G401.6 (cell line): ENCODE results near the gene ALDH1L2.
"Not testable (repeated sequence)": the region's sequence is repeated elsewhere in the genome, so short reads cannot be mapped to it uniquely, and the experiment has no call there.

Experiments used
- FAIRE-seq: peaks from 2 replicates; lab custom pipeline; 2012; peaks lifted over from hg19 to GRCh38; lab: Jason Lieb, UNC

Gene ALDH1L2

GRCh38 chr12:105030820-105031807 lies 53.1 kb downstream of the ALDH1L2 start:
- peak; percentile 81 for FAIRE-seq

GRCh38 chr12:105026411-105026810 lies 57.8 kb downstream of the ALDH1L2 start:
- no peak for FAIRE-seq

- FAIRE-seq: no peak
Observed at GRCh38 chr12:105025890-105026289, 58.4 kb downstream of the ALDH1L2 start.

- no peak for FAIRE-seq
Observed at GRCh38 chr12:105024928-105025327, 59.3 kb downstream of the ALDH1L2 start.

GRCh38 chr12:105020241-105020962 lies 63.9 kb downstream of the ALDH1L2 start:
- FAIRE-seq: no peak

GRCh38 chr12:105018776-105019175 lies 65.5 kb downstream of the ALDH1L2 start:
- FAIRE-seq: no peak

- FAIRE-seq: no peak
Observed at GRCh38 chr12:105018012-105018411, 66.2 kb downstream of the ALDH1L2 start.

- no peak for FAIRE-seq
Observed at GRCh38 chr12:105015543-105015942, 68.7 kb downstream of the ALDH1L2 start.

GRCh38 chr12:105014603-105015002 lies 69.7 kb downstream of the ALDH1L2 start:
- no peak for FAIRE-seq

GRCh38 chr12:105013892-105014291 lies 70.4 kb downstream of the ALDH1L2 start:
- FAIRE-seq: no peak

- no peak for FAIRE-seq
Observed at GRCh38 chr12:105001476-105001875, 82.8 kb downstream of the ALDH1L2 start.

GRCh38 chr12:104999347-104999685 lies 84.9 kb downstream of the ALDH1L2 start:
- no peak for FAIRE-seq

- FAIRE-seq: no peak
Observed at GRCh38 chr12:104998423-104999346, 85.6 kb downstream of the ALDH1L2 start.

GRCh38 chr12:104997541-104997940 lies 86.7 kb downstream of the ALDH1L2 start:
- FAIRE-seq: no peak

- no peak for FAIRE-seq
Observed at GRCh38 chr12:104994336-104994735, 89.9 kb downstream of the ALDH1L2 start.

- FAIRE-seq: no peak
Observed at GRCh38 chr12:104991565-104992128, 92.6 kb downstream of the ALDH1L2 start.

- no peak for FAIRE-seq
Observed at GRCh38 chr12:104990950-104991349, 93.3 kb downstream of the ALDH1L2 start.

GRCh38 chr12:104986022-104986941 lies 98.0 kb downstream of the ALDH1L2 start, which contains the start of gene NOPCHAP1:
Gene NOPCHAP1 (plus strand): TSS chr12:104986316. CDS start chr12:104986353, 37 bp downstream.
- FAIRE-seq: peak; percentile 95

- FAIRE-seq: no peak
Observed at GRCh38 chr12:104985206-104985605, 99.1 kb downstream of the ALDH1L2 start.

- FAIRE-seq: not testable (repeated sequence)
Observed at GRCh38 chr12:104977688-104978087, 106.6 kb downstream of the ALDH1L2 start.

GRCh38 chr12:104976703-104977102 lies 107.6 kb downstream of the ALDH1L2 start:
- no peak for FAIRE-seq
